WI38 (cell line): Measurements from ENCODE around the gene BCL2L13.
A peak's percentile ranks its signal among the peaks of the same experiment; 100 is the strongest.

Experiments used
- H3K4me3 ChIP-seq: 2 replicates; pipeline ENCODE4 v1.5.1; 2011; ENCODE audit warnings: low read depth, mild to moderate bottlenecking, control low read depth, low read length
- CTCF ChIP-seq: IDR thresholded peaks from 2 replicates; pipeline ENCODE4 v1.5.1; 2012; ENCODE audit warnings: low read depth, mild to moderate bottlenecking, control low read depth, low read length

The BCL2L13 gene

GRCh38 chr22:17705951-17706900 lies 67.7 kb downstream of the BCL2L13 start:
- TF ChIP-seq CTCF: no peak
- H3K4me3 ChIP-seq: peak overlapping the region; percentile 58

GRCh38 chr22:17706947-17707346 lies 68.4 kb downstream of the BCL2L13 start:
- TF ChIP-seq CTCF: no peak
- peak overlapping the region; percentile 58 for H3K4me3 ChIP-seq

GRCh38 chr22:17707526-17707925 lies 69.0 kb downstream of the BCL2L13 start:
- peak overlapping the region; percentile 58 for H3K4me3 ChIP-seq
- TF ChIP-seq CTCF: no peak

- TF ChIP-seq CTCF: no peak
- no peak overlapping the region for H3K4me3 ChIP-seq
These were observed 71.5 kb downstream of the BCL2L13 start for GRCh38 chr22:17710023-17710422.

- H3K4me3 ChIP-seq: no peak overlapping the region
- TF ChIP-seq CTCF: no peak
These were observed 73.9 kb downstream of the BCL2L13 start for GRCh38 chr22:17712441-17712840.

- no peak for TF ChIP-seq CTCF
- H3K4me3 ChIP-seq: no peak overlapping the region
These were observed 78.0 kb downstream of the BCL2L13 start for GRCh38 chr22:17716529-17716928.

- no peak for TF ChIP-seq CTCF
- H3K4me3 ChIP-seq: no peak overlapping the region
These were observed 79.2 kb downstream of the BCL2L13 start for GRCh38 chr22:17717708-17718107.
